HL-60 (cell line): ENCODE results near the gene LHFPL6.

ENCODE experiments used
- DNase-seq, 2 experiments: peaks; one replicate each; pipeline ENCODE4 v3.0.0-alpha.2; 2010 to 2020; ENCODE audit warnings: low read depth in 1 of 2, low spot score in 1 of 2
- H3K27ac ChIP-seq: fragments of 250-450 bp; sonication (Bioruptor Pico); replicated peaks from 2 replicates; pipeline ENCODE4 v1.5.1; 2020; ENCODE audit warnings: mild to moderate bottlenecking, moderate library complexity
- H3K27me3 ChIP-seq: fragments of 250-450 bp; sonication (Bioruptor Pico); 2 replicates; pipeline ENCODE4 v1.5.1; 2021; ENCODE audit warnings: mild to moderate bottlenecking, moderate library complexity; ENCODE audit not compliant: insufficient read depth, poor library complexity, severe bottlenecking
- H3K4me3 ChIP-seq: replicated peaks from 2 replicates; pipeline ENCODE4 v1.5.1; 2011; ENCODE audit warnings: mild to moderate bottlenecking, control low read depth, low read length; ENCODE audit not compliant: insufficient read depth
- GABPA ChIP-seq: IDR thresholded peaks from 2 replicates; pipeline ENCODE4 v1.6.1; 2012; ENCODE audit warnings: low read depth
- POLR2AphosphoS5 ChIP-seq: IDR thresholded peaks from 2 replicates; pipeline ENCODE4 v1.6.1; 2012; ENCODE audit warnings: low read depth
- SPI1 ChIP-seq: IDR thresholded peaks from 2 replicates; pipeline ENCODE4 v1.6.1; 2012; ENCODE audit warnings: low read depth, mild to moderate bottlenecking, borderline replicate concordance
- TF ChIP-seq, protein P1 (sequence below): IDR thresholded peaks from one replicate; pipeline ENCODE4 v1.5.1; 2011; ENCODE audit warnings: low read length, control low read depth, inconsistent platforms; ENCODE audit not compliant: insufficient read depth
- TF ChIP-seq, protein P2 (sequence below): IDR thresholded peaks from 2 replicates; pipeline ENCODE4 v1.6.1; 2012; ENCODE audit warnings: low read depth; ENCODE audit not compliant: insufficient replicate concordance

Gene LHFPL6

DNA sequence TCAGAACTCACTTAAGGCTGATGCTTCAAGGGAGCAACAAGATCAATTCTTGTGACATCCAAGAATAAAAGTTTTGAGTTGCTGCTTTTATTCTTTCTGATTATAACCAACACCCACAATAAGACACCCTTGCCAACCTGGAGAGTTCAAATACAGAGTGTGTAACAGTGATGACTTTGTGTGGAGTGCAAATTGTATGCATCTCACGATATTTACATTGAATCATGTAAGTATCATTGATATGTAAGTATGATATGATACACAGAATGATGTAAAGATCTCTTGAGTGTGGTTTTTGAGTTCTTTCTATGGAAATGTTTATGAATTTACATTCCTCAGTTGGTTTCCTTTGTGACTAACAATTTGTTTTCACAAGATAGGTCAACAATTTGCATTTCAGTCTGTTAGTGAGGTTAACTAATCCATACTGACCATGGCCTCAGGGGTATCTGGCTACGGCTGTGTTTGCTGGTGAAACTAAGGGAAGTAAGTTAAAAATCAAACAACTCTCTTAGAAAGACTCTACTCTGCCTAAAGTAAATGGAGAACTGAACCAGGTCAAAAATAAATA lies 12.4 kb downstream of the LHFPL6 start:
- H3K27me3 ChIP-seq: no peaks in the 10 kb centered on the region
- DNase-seq: no peak
- H3K27ac ChIP-seq: no peak overlapping the region
- no peak overlapping the region for H3K4me3 ChIP-seq
- TF ChIP-seq, protein P1, sequence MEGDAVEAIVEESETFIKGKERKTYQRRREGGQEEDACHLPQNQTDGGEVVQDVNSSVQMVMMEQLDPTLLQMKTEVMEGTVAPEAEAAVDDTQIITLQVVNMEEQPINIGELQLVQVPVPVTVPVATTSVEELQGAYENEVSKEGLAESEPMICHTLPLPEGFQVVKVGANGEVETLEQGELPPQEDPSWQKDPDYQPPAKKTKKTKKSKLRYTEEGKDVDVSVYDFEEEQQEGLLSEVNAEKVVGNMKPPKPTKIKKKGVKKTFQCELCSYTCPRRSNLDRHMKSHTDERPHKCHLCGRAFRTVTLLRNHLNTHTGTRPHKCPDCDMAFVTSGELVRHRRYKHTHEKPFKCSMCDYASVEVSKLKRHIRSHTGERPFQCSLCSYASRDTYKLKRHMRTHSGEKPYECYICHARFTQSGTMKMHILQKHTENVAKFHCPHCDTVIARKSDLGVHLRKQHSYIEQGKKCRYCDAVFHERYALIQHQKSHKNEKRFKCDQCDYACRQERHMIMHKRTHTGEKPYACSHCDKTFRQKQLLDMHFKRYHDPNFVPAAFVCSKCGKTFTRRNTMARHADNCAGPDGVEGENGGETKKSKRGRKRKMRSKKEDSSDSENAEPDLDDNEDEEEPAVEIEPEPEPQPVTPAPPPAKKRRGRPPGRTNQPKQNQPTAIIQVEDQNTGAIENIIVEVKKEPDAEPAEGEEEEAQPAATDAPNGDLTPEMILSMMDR: no peak
- TF ChIP-seq POLR2AphosphoS5: no peak
- no peak for TF ChIP-seq GABPA
- TF ChIP-seq SPI1: no peak
- TF ChIP-seq, protein P2, sequence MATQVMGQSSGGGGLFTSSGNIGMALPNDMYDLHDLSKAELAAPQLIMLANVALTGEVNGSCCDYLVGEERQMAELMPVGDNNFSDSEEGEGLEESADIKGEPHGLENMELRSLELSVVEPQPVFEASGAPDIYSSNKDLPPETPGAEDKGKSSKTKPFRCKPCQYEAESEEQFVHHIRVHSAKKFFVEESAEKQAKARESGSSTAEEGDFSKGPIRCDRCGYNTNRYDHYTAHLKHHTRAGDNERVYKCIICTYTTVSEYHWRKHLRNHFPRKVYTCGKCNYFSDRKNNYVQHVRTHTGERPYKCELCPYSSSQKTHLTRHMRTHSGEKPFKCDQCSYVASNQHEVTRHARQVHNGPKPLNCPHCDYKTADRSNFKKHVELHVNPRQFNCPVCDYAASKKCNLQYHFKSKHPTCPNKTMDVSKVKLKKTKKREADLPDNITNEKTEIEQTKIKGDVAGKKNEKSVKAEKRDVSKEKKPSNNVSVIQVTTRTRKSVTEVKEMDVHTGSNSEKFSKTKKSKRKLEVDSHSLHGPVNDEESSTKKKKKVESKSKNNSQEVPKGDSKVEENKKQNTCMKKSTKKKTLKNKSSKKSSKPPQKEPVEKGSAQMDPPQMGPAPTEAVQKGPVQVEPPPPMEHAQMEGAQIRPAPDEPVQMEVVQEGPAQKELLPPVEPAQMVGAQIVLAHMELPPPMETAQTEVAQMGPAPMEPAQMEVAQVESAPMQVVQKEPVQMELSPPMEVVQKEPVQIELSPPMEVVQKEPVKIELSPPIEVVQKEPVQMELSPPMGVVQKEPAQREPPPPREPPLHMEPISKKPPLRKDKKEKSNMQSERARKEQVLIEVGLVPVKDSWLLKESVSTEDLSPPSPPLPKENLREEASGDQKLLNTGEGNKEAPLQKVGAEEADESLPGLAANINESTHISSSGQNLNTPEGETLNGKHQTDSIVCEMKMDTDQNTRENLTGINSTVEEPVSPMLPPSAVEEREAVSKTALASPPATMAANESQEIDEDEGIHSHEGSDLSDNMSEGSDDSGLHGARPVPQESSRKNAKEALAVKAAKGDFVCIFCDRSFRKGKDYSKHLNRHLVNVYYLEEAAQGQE: no peak

DNA sequence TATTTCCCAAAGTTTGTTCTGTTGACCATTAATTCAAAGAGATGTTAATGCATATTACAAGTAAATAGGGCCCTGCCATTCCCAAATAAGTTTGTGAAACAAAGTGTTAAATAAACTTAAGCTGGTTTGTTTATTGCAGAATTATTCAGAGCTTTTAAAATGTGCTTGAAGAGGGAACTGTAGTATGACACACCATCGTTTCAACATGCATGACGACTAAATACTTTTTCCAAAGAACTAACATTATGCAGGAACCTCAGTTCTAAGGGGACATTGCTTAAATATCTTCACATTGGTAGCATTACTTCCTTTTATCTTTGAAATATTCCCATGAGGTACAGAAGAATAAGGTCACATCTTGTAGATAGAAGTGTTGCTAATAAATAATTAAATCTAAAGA lies 14.6 kb downstream of the LHFPL6 start:
- H3K27me3 ChIP-seq: no peaks in the 10 kb centered on the region
- no peak overlapping the region for H3K27ac ChIP-seq
- no peak for TF ChIP-seq POLR2AphosphoS5
- TF ChIP-seq, protein P1: no peak
- TF ChIP-seq SPI1: no peak
- no peak for TF ChIP-seq GABPA
- TF ChIP-seq, protein P2: no peak
- no peak for DNase-seq
- H3K4me3 ChIP-seq: no peak overlapping the region

- no peak for TF ChIP-seq POLR2AphosphoS5
- TF ChIP-seq, protein P1: no peak
- TF ChIP-seq SPI1: no peak
- TF ChIP-seq, protein P2: no peak
- TF ChIP-seq GABPA: no peak
- Histone ChIP-seq H3K27me3 (no peaks in the 10 kb centered on the region), H3K27ac (no peak overlapping the region), H3K4me3 (no peak overlapping the region)
- no peak for DNase-seq
Observed at GRCh38 chr13:39587939-39588338, 15.1 kb downstream of the LHFPL6 start.
